ENCODE measurements around the gene UBASH3A.
A peak's percentile ranks its signal among the peaks of the same experiment; 100 is the strongest.

UBASH3A gene

GRCh38 chr21:42374864-42375499 is 28.7 kb upstream of the UBASH3A start:
- DNase-seq, result peak; percentile 64

DNA sequence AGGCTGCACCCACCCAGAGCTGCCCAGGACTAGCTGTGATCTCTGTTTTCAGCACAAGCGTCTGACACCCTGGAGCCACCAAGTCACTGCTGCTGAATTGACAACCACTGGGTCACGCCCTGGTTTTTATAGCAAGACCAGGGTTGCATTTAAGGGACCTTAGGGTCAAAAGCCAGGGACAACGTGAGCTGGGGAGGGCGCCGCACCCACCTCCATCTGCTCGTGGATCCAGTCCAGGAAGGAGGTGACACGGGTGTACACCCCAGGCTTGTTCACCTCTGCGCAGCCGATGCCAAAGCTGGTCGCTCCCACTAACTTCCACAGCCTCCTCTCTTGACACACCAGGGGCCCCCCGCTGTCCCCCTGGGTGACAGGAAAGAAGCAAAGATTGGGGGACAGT is 28.2 kb upstream of the UBASH3A start:
- DNase-seq, result no peak

DNA sequence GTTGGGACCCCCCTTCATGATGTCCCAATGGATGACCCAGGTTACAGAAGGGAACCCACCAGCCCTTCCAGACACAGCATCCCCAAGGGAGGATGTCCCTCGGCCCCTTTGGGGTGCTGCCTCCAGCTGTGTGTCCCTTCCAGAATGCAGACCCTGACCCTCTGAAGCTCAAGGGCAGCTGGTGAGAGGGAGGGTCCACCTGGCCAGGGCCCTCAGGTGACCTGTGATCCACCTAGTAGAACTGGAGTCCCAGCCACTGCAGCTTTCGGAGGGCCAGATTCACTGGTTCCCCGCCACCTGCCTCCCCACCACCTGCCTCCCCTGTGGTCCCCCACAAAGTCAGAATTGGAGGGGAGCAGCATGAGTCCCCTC is 27.8 kb upstream of the UBASH3A start:
- DNase-seq, result no peak

GRCh38 chr21:42376338-42376982 is 27.2 kb upstream of the UBASH3A start:
- DNase-seq, result no peak

GRCh38 chr21:42377211-42377950 is 26.3 kb upstream of the UBASH3A start:
- DNase-seq, result no peak

GRCh38 chr21:42377951-42378340 is 25.8 kb upstream of the UBASH3A start:
- no peak for DNase-seq

- DNase-seq, result no peak
These were observed 25.3 kb upstream of the UBASH3A start for GRCh38 chr21:42378418-42378817.

DNA sequence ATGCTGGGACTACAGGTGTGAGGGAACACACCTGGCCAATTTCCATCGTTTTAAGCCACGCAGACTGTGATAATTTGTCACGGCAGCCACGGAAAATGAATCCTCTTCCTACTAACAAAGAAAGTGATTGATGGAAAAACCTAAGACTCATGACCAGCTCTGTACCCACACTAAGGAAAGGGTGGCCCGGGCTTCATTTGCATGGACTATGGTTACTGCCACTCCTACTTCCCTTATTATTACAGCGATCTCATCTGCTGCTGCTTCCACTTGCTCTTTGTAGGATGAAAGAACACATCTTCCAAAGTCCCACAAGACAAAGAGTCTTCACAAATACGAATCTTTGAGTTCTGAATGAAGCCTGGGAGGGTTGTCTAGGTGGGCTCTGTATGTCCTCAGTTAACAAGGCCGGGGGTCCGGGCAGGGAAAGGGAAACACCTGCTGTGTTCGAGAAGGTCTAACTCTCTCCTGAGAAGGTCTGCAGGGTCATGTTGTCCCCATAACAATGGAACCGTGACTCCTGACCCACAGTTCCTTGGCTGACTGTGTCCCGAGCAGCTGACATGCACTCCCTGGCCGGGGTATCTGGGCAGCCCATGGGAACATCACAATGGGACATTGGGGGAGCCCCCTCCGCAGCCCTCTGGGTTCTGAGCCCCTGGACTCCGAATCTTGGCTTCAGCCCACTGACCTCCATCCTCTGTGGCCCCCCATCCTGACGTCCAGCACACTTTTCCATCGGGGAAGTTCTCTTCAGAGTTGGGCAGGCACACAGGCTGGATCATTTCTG is 24.1 kb upstream of the UBASH3A start:
- no peak for DNase-seq

- peak; percentile 57 for DNase-seq
These were observed 22.2 kb upstream of the UBASH3A start for GRCh38 chr21:42381347-42381984.

GRCh38 chr21:42382915-42383314 is 20.8 kb upstream of the UBASH3A start:
- no peak for DNase-seq

DNA sequence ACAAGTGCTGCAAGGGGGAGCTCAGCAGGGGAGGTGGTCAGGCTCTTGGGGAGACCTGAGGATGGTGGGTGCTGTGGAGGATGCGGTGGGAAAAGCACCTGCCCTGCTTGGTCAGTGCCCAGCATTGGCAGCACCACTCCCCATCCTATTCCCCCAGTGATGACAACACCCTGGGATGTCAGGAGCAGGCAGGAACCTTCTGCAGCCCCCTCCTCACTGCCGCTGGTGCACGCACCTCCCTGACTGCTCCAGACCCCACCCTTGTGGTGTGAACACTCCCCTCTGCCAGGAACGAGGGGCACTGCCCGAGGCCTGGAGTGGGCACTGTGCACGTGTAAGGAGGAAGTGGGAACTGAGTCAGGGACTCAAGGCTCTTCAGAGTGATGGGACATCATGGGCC is 20.4 kb upstream of the UBASH3A start:
- DNase-seq, result no peak

GRCh38 chr21:42384156-42384945 is 19.4 kb upstream of the UBASH3A start:
- peak; percentile 19 for DNase-seq

DNA sequence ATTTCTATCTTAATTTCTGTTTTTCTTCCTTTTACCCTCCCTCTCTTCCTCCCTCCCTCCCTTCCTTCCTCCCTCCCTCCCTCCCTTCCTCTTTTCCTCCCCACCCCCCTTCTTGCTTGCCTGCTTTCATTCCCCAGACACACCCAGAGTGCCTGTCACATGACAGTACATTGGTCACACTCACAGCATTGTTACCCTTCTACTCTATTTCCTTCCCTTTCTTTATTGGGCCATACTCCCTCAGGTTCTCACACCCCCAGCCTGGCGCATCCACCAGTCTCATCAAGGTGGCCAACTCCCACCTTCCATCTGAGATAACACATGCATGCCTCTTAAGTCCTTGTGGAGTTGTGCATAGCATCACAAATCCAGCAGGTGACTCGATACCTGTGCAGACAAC is 18.7 kb upstream of the UBASH3A start:
- no peak for DNase-seq

GRCh38 chr21:42385619-42386018 is 18.1 kb upstream of the UBASH3A start:
- DNase-seq, result no peak

DNA sequence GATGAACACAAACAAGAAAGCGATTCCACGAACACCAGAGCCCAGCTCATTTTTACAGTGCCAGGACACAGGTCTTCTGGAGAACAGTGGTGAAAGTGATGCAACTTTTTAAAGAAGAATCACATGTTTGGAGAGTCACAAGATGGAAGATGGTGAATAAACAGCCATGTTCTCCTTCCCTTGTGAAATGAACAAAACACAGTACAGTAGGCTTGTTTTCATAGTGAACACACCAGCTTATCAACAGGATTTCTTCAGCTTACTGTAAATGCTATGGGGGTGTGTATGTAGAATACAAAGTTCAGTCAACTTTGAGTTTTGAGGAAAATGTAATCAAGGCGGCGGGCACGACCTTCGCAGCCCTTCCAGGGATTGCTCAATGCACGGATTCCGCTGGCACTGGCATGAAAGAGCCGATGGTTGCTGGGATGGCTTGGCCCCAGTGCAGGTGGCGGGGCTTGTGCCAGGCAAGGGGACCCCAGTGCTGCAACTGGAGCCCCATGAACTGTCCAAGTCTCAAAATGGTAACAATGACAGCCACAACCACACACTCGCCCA is 17.6 kb upstream of the UBASH3A start:
- DNase-seq, result no peak

DNA sequence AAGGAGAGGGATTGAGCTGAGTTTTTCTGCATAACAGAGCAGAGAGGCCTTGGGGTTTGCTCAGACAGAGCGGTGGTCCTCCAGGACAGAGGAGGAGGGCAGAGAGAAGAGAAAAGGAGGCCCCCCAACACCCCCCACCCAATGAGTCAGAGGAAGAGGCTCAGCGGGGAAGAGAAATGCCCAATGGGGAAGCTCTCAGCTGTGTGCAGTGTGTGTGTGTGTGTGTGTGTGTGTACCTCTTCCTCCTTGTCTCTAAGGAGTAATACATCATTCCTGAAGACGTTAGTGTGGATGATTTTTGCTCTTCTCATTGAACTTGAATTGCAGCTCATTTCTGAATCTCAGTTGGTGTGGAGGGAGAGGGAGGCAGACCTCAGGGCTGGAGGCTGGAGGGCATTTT is 16.5 kb upstream of the UBASH3A start:
- no peak for DNase-seq

DNA sequence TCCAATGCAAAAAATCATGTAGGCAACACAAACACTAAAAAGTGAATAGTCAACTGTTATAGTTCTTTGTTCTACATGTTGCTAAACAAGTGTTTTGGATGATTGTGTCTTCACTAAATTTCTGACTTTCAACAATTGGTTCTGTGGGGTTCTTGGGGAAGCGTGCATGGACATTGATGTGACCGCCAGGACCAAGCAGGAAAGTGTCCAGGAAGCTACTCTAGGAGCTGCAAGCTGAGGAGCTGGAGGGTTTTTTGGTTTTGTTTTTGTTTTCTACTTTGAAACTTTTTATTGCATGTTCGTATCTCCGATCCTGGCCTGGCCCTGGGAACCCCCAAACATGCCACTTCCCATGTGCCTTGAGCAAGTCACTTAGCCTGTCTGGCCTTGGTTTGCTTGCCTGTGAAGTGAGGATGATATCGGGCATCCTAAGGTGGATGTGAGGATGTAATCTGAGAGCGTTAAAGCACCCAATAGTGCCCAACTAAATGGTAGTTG is 15.8 kb upstream of the UBASH3A start:
- no peak for DNase-seq

GRCh38 chr21:42388740-42389448 is 14.8 kb upstream of the UBASH3A start:
- no peak for DNase-seq

DNA sequence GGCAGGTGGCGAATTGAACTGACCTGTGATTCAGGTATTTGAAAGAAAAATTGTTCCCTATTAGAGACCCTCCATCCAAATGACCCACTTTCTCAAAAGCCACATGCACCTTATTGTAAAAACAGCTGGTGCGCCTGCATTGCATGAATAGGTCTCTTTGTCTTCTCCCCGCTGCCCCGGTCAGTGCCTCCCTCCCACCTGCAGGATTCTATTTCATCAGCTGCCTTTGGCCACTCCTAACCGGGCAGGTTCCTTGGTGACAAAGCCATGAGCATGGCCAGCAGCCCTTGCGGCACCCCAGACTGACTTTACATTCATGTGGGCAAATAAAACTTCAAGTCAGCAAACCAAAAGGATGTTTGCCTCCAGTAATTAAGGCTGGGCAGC is 14.3 kb upstream of the UBASH3A start:
- DNase-seq, result no peak

GRCh38 chr21:42390193-42390592 is 13.5 kb upstream of the UBASH3A start:
- DNase-seq, result no peak

- no peak for DNase-seq
These were observed 13.0 kb upstream of the UBASH3A start for GRCh38 chr21:42390696-42391095.

All from NCI-H2171 treated with DMSO at 0.1 percent for 48 hours (cell line).